Stimulated activated CD8-positive, alpha-beta memory T cell treated with anti-CD3 and anti-CD28 coated beads, Interleukin-15, amount 100 ng/mL, for 4 hours (primary cell): ENCODE measurements around the gene SH3BP4.

Experiments
- DNase-seq, 2 donors: peaks; one replicate each; pipeline ENCODE4 v3.0.0-alpha.2; 2020; ENCODE audit warnings: low read depth in 2 of 2

The SH3BP4 gene

GRCh38 chr2:234982096-234982834 lies 30.4 kb downstream of the SH3BP4 start:
- no peak for DNase-seq

- DNase-seq: no peak
Measured at GRCh38 chr2:234983011-234983726, 31.4 kb downstream of the SH3BP4 start.

GRCh38 chr2:234985608-234986245 lies 33.9 kb downstream of the SH3BP4 start:
- DNase-seq: no peak

GRCh38 chr2:234986390-234986789 lies 34.6 kb downstream of the SH3BP4 start:
- no peak for DNase-seq

- no peak for DNase-seq
Measured at GRCh38 chr2:234986876-234987720, 35.3 kb downstream of the SH3BP4 start.

GRCh38 chr2:234987754-234988153 lies 35.9 kb downstream of the SH3BP4 start:
- no peak for DNase-seq

GRCh38 chr2:234988491-234988890 lies 36.7 kb downstream of the SH3BP4 start:
- no peak for DNase-seq

- DNase-seq: no peak
Measured at GRCh38 chr2:234989183-234989701, 37.4 kb downstream of the SH3BP4 start.

GRCh38 chr2:234990300-234990699 lies 38.5 kb downstream of the SH3BP4 start:
- no peak for DNase-seq

GRCh38 chr2:234991290-234991689 lies 39.5 kb downstream of the SH3BP4 start:
- no peak for DNase-seq

- DNase-seq: no peak
Measured at GRCh38 chr2:234991793-234992192, 40.0 kb downstream of the SH3BP4 start.

GRCh38 chr2:234992196-234992595 lies 40.4 kb downstream of the SH3BP4 start:
- DNase-seq: no peak

- DNase-seq: no peak
Measured at GRCh38 chr2:234992624-234993349, 41.0 kb downstream of the SH3BP4 start.

- no peak for DNase-seq
Measured at GRCh38 chr2:234993541-234993981, 41.7 kb downstream of the SH3BP4 start.

- no peak for DNase-seq
Measured at GRCh38 chr2:234994438-234995321, 42.9 kb downstream of the SH3BP4 start.

GRCh38 chr2:234995332-234996068 lies 43.7 kb downstream of the SH3BP4 start:
- DNase-seq: no peak

GRCh38 chr2:234996069-234996940 lies 44.5 kb downstream of the SH3BP4 start:
- no peak for DNase-seq

GRCh38 chr2:234996941-234997270 lies 45.1 kb downstream of the SH3BP4 start:
- DNase-seq: no peak
